ENCODE data around the gene RNF144A. TPM values are rescaled to one million over a fixed set of nuclear protein-coding genes. Genes with fewer than 3 reads are reported as not detected.

Gene RNF144A
- total and polyA plus RNA-seq, 9 donors, result 13.7 to 27.6 (median 21.5) TPM

DNA sequence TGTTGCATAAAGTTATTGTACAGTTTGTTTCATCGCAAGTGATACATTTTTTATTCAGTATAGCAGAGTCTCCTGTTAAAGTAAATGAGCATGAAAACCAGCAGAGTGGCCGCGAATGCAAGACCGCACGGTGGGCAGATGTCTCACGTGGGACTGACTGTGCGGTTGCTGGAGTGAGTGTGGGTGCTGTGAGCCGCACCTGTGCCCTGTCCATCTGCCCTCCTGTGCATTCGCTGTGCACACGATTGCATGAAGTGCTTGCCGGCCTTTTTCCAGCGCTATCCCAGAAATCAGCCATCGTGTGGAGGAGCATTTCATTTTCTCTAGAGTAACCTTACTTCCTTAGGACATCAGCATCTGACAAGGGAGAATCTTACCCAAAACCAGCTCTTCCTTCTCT lies 118.7 kb downstream of the RNF144A start:
- Histone ChIP-seq H3K9me3 (replicated peaks; ENCODE audit: control insufficient read depth, low read depth, low read length) (no peaks in the 10 kb centered on the region), H3K27ac (ENCODE audit: low read length) (no peak overlapping the region), H3K27me3 (ENCODE audit: control insufficient read depth, insufficient read depth, low read length) (no peaks in the 10 kb centered on the region), H3K36me3 (ENCODE audit: control insufficient read depth, insufficient read depth, low read length) (peaks cover 52% of the 10 kb centered on the region), H3K4me1 (ENCODE audit: control insufficient read depth, insufficient read depth, low read length) (peaks cover 11% of the 10 kb centered on the region), H3K4me3 (ENCODE audit: low read length) (no peak overlapping the region)
- no peak for DNase-seq
- WGBS (ENCODE audit: insufficient coverage), result 90% methylated on average over 6 of the region's 13 CpGs

DNA sequence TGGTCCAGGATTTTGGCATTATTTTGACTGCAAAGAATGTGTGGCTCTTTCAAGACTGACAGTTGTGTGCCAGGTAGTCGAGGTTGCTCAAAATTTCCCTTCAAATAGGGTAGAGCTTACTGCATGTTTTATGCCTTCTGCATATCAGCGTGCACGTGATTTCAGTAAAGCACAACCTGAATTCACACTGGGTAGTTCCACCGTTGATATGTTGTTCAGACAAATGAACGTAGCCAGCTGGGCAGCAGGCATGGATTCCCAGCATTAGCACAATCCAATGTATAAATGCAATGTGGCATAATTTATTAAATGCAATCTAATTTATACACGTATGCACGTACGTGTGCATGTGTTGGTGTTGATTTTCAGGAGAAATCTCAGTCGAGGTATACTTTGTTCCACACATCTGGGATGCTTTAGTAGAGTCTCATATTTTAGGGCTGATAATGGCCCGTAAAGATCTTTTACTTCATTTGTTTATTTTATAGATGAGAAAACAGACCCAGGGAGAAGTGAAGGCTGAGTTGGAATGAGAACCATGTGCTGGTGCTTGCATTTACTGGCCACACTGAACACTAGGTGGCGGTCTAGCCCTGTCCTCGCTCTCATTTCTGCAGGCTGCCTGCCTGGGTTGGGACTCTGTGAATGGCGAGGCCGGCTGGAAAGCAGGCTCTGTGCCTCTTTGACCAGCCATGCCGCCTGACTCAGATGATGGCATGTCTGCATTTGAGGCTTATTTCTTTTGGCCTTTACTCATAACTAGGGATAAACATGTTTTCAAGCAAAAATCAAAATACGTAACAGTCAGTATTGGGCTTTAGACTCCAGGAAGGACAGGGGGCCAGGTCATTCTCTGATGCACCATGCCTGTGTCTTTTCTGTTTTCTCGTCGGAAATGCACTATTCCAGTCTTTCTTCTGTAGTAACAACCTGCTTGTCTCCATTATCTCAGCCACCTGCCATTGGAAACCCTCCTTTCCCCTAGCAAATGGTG lies 120.4 kb downstream of the RNF144A start:
- H3K36me3 ChIP-seq (ENCODE audit: control insufficient read depth, insufficient read depth, low read length), result peaks cover 49% of the 10 kb centered on the region

DNA sequence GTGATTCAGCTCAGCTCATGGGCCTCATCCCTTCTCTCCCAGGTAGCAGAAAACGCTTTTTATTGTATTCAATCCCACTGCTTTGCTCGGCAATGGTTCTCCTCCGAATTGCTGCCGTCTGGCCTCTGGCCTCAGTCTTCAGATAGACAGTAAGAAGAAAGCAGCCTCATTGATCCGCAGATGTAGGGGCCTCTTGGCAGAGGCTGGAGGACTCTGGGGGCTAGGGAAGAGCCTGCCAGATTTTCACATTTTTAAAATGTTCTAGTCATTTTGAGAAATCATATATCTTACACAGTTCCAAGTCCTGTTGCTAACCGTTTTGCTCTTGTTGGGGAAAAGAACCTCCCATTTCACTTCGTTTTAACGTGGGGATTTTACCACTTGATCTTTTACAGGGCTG lies 123.3 kb downstream of the RNF144A start:
- Histone ChIP-seq H3K27me3 (ENCODE audit: control insufficient read depth, insufficient read depth, low read length) (no peaks in the 10 kb centered on the region), H3K4me3 (ENCODE audit: low read length) (no peak overlapping the region), H3K4me1 (ENCODE audit: control insufficient read depth, insufficient read depth, low read length) (no peaks in the 10 kb centered on the region), H3K36me3 (ENCODE audit: control insufficient read depth, insufficient read depth, low read length) (peaks cover 48% of the 10 kb centered on the region), H3K27ac (ENCODE audit: low read length) (no peak overlapping the region), H3K9me3 (replicated peaks; ENCODE audit: control insufficient read depth, low read depth, low read length) (no peaks in the 10 kb centered on the region)
- peak; percentile 82 for DNase-seq
- WGBS (ENCODE audit: insufficient coverage), result 52% methylated on average over 3 of the region's 8 CpGs

More for the DNA sequence above, 120.4 kb downstream of the RNF144A start:
- DNase-seq, result peak; percentile 75
- no peak overlapping the region for H3K27ac ChIP-seq (ENCODE audit: low read length)
- no peak overlapping the region for H3K4me3 ChIP-seq (ENCODE audit: low read length)
- no peaks in the 10 kb centered on the region for H3K9me3 ChIP-seq (replicated peaks; ENCODE audit: control insufficient read depth, low read depth, low read length)
- H3K27me3 ChIP-seq (ENCODE audit: control insufficient read depth, insufficient read depth, low read length), result no peaks in the 10 kb centered on the region
- no peaks in the 10 kb centered on the region for H3K4me1 ChIP-seq (ENCODE audit: control insufficient read depth, insufficient read depth, low read length)
- WGBS (ENCODE audit: insufficient coverage), result 68% methylated on average over 6 of the region's 18 CpGs

DNA sequence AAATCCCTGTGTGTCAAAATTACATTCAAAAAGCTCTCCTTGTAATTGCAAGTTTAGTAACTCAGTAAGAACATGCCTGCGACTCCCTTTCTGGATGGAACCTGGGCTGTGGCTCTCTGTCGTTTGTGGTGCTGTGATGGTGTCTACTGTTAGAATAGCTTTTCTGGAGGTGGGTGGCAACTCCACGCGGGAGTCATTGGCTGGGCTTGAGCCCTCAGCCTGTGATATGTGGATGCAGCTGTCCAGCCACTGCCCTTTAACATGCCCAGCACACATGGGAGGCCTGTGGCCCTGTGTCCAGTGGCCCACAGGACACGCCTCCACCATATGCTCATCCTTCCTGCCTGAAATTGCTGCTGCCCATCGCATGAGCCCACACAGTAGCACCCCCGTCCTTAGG lies 124.2 kb downstream of the RNF144A start:
- Histone ChIP-seq H3K27ac (ENCODE audit: low read length) (no peak overlapping the region), H3K4me3 (ENCODE audit: low read length) (no peak overlapping the region), H3K27me3 (ENCODE audit: control insufficient read depth, insufficient read depth, low read length) (no peaks in the 10 kb centered on the region), H3K9me3 (replicated peaks; ENCODE audit: control insufficient read depth, low read depth, low read length) (no peaks in the 10 kb centered on the region), H3K36me3 (ENCODE audit: control insufficient read depth, insufficient read depth, low read length) (peaks cover 44% of the 10 kb centered on the region), H3K4me1 (ENCODE audit: control insufficient read depth, insufficient read depth, low read length) (peaks cover 2% of the 10 kb centered on the region)
- DNase-seq, result no peak
- no CpG with 5 or more reads among the region's 7 CpGs for WGBS (ENCODE audit: insufficient coverage)

DNA sequence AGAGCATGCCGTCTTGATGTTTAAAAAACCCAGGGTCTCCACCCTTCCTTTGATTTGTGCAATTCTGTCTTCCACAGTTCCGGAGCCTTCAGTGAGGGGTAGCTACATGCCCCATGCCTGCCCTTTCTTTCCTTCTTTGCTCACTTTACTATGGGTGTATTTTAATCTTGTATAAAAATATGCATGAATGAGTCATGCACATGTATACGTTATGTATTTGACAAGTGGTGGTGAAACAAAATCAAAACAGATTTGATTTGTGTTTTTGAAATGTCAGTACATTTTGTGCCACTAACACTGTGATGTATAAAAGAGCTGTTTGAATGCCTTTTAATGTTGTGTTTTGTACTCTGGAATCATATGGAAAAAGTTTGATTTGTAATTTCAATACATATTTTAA lies 126.5 kb downstream of the RNF144A start:
- Histone ChIP-seq H3K27me3 (ENCODE audit: control insufficient read depth, insufficient read depth, low read length) (no peaks in the 10 kb centered on the region), H3K4me3 (ENCODE audit: low read length) (no peak overlapping the region), H3K4me1 (ENCODE audit: control insufficient read depth, insufficient read depth, low read length) (peaks cover 2% of the 10 kb centered on the region), H3K36me3 (ENCODE audit: control insufficient read depth, insufficient read depth, low read length) (peaks cover 34% of the 10 kb centered on the region), H3K9me3 (replicated peaks; ENCODE audit: control insufficient read depth, low read depth, low read length) (no peaks in the 10 kb centered on the region), H3K27ac (ENCODE audit: low read length) (no peak overlapping the region)
- WGBS (ENCODE audit: insufficient coverage), result 62% methylated on average over 2 of the region's 3 CpGs
- no peak for DNase-seq

DNA sequence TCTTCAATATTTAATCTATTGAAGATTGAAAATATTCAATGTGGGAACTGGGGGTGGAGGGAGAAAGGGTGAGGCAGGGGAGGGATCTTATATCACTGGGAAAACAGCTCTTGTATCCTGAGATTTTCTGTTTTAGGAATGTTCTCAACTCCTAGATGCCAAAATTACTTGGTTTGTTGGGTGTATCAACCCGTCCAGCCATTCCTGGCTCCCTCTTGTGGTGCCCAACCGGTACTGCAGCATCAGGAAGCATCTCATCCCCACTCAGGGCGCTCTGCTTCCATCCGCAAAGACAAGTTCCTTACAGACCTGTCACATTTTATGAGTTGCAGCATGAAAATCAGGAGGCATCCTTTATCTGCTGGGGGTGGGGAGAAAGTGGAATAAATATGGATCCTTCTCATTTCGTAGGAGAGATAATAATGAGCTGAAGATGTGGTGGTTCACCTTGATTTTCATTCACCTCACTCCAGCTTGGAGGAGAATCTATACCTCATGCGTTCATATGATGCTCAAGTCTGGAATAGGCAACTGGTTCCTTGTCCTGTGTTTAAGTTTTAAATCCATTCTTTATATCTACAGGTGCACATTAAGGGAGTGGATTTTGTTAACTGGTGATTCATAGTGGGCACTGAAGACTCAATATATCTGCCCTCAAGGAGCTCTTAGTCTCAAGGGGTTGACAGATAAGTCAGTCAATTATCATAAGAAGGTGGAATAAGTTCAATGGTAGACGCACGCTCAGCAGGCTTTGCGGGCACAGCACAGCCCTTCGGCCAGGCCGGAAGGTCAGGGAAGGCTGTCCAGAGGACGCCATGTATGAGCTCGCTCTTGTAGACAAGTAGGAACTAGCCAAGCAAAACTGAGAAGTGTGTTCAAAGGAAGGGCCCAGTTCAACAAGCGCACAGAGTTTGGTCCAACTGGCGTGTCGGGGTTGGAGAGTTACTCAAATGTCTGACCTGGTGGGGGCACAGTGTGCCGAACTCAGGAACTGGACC lies 127.3 kb downstream of the RNF144A start:
- peaks cover 32% of the 10 kb centered on the region for H3K36me3 ChIP-seq (ENCODE audit: control insufficient read depth, insufficient read depth, low read length)
- WGBS (ENCODE audit: insufficient coverage), result 97% methylated on average over 11 of the region's 17 CpGs
- peak; percentile 69 for DNase-seq

DNA sequence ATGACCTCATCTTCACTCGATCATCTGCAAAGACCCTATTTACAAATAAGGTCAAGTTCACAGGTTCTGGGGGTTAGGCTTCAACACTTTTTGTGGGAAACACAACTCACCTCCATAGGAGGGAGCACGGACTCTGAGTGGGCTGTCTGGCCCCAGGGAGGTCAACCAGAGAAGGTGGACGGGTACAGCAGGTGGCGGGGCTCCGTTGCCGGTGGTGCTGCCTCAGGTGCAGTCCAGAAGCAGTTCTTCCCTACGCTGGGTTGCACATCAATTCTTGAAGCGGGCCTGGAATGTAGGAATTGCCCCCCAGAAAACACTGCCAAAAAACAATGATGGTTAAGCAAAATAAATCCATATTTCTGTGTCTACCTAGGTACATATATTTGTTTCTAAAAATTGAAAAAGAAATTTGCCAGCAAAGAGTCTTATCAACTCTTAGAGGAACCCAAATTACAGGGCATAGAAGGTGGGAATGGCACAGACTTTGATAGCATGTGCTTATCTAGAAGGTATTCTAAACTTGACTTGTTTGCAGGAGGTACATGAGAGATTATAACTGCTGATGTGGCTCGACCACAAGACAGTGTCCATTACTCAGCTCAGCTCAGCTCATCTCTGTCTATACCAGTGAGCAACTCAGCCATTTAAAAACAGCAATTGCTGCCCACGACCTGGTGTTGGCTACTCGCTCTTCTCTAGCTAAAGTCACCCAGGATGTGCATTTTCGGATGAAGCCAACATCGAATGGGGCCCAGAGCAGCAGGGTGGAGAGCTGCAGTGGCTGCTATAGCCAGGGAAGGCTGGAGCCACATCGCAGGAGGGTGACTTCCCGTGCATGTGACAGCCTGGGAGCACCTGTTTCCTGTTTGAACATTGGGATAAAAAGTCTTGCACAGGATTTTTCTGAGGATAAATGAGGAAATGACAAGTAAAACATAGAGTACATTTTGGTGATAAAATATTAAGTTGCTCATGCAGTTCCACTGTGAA lies 128.7 kb downstream of the RNF144A start:
- peaks cover 2% of the 10 kb centered on the region for H3K4me1 ChIP-seq (ENCODE audit: control insufficient read depth, insufficient read depth, low read length)
- no peak for DNase-seq
- H3K36me3 ChIP-seq (ENCODE audit: control insufficient read depth, insufficient read depth, low read length), result peaks cover 25% of the 10 kb centered on the region
- H3K27ac ChIP-seq (ENCODE audit: low read length), result no peak overlapping the region
- no peak overlapping the region for H3K4me3 ChIP-seq (ENCODE audit: low read length)
- 86% methylated on average over 13 of the region's 15 CpGs for WGBS (ENCODE audit: insufficient coverage)
- H3K27me3 ChIP-seq (ENCODE audit: control insufficient read depth, insufficient read depth, low read length), result no peaks in the 10 kb centered on the region
- no peaks in the 10 kb centered on the region for H3K9me3 ChIP-seq (replicated peaks; ENCODE audit: control insufficient read depth, low read depth, low read length)

More for the DNA sequence above, 127.3 kb downstream of the RNF144A start:
- Histone ChIP-seq H3K4me3 (ENCODE audit: low read length) (no peak overlapping the region), H3K4me1 (ENCODE audit: control insufficient read depth, insufficient read depth, low read length) (peaks cover 2% of the 10 kb centered on the region), H3K9me3 (replicated peaks; ENCODE audit: control insufficient read depth, low read depth, low read length) (no peaks in the 10 kb centered on the region), H3K27ac (ENCODE audit: low read length) (no peak overlapping the region), H3K27me3 (ENCODE audit: control insufficient read depth, insufficient read depth, low read length) (no peaks in the 10 kb centered on the region)

DNA sequence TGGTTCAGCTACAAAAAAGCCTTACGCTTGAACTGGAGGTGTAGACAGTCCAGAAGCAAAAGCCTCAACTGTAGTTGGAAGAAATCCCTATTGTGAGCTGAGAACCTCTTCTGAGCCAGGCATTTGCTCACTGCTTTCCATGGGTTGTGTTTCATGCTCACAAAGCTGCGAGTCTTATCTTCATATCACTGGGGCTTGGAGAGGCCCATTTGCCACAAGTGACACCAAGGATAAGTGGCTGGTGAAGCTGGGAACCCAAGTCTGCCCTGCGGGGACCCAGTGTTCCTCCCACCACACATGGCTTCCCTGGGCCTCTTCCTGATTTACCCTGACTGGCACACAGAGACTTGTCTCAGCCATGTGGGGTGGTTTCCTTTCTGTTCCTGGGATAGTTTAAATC lies 130.4 kb downstream of the RNF144A start:
- Histone ChIP-seq H3K9me3 (replicated peaks; ENCODE audit: control insufficient read depth, low read depth, low read length) (no peaks in the 10 kb centered on the region), H3K27me3 (ENCODE audit: control insufficient read depth, insufficient read depth, low read length) (no peaks in the 10 kb centered on the region), H3K27ac (ENCODE audit: low read length) (no peak overlapping the region), H3K4me3 (ENCODE audit: low read length) (no peak overlapping the region), H3K4me1 (ENCODE audit: control insufficient read depth, insufficient read depth, low read length) (peaks cover 2% of the 10 kb centered on the region), H3K36me3 (ENCODE audit: control insufficient read depth, insufficient read depth, low read length) (peaks cover 15% of the 10 kb centered on the region)
- no peak for DNase-seq
- WGBS (ENCODE audit: insufficient coverage), result 33% methylated on average over 1 of the region's 3 CpGs

DNA sequence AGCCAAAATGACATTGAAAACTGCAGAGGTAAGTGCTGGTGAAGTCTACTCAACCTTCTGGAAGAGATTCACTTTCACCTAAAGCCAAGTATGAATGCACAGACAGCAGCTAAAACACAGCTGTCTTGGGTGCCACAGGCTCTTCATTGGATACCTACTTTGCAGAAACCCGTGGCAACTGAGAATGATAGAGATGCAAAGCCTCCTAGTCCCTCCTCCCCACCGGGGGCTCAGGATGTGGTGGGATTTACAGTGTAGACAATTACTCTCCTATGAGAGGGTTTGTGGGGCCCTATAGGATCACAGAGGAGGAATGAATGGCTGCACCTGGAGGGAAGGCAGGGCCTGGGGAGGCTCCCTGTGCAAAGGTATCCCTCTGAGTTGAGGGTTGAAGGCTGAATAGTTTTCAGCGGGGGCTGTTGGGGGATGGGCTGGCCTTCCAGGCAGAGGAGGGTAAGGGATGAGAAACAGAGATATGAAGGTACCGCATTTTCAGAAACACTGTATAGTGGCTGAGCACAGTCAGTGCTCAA lies 131.6 kb downstream of the RNF144A start:
- Histone ChIP-seq H3K27me3 (ENCODE audit: control insufficient read depth, insufficient read depth, low read length) (no peaks in the 10 kb centered on the region), H3K27ac (ENCODE audit: low read length) (no peak overlapping the region), H3K4me3 (ENCODE audit: low read length) (no peak overlapping the region), H3K4me1 (ENCODE audit: control insufficient read depth, insufficient read depth, low read length) (peaks cover 6% of the 10 kb centered on the region), H3K9me3 (replicated peaks; ENCODE audit: control insufficient read depth, low read depth, low read length) (peaks cover 2% of the 10 kb centered on the region), H3K36me3 (ENCODE audit: control insufficient read depth, insufficient read depth, low read length) (peaks cover 15% of the 10 kb centered on the region)
- WGBS (ENCODE audit: insufficient coverage), result 40% methylated on average over 1 of the region's 4 CpGs
- no peak for DNase-seq
